Thoracic aorta (tissue), 2 donors: ENCODE data around the gene METAP1D. TPM values are rescaled to one million over a fixed set of nuclear protein-coding genes. Genes with fewer than 3 reads are reported as not detected.

ENCODE experiments used
- ATAC-seq: fragments of 150-250 bp; one replicate; pipeline ENCODE4 v1.8.0; 2017; ENCODE audit warnings: low read depth; ENCODE audit not compliant: insufficient number of reproducible peaks, low FRiP score
- DNase-seq: peaks from one replicate; pipeline ENCODE4 v3.0.0-alpha.2; 2020; ENCODE audit warnings: low spot score
- H3K27ac ChIP-seq, 2 donors: fragments of 200-600 bp; sonication (generic); 1 replicate in 1 of 2; 2 replicates in 1 of 2; pipeline ENCODE4 v1.5.1; 2016; ENCODE audit warnings: mild to moderate bottlenecking in 2 of 2, moderate library complexity in 2 of 2
- H3K27me3 ChIP-seq: fragments of 200-600 bp; sonication (generic); replicated peaks from 2 replicates; pipeline ENCODE4 v1.6.0; 2016; ENCODE audit warnings: mild to moderate bottlenecking; ENCODE audit not compliant: insufficient read depth
- H3K36me3 ChIP-seq: fragments of 200-600 bp; sonication (generic); one replicate; pipeline ENCODE4 v1.5.1; 2016
- H3K4me1 ChIP-seq, 2 donors: fragments of 200-600 bp; sonication (generic); 1 replicate in 1 of 2; 2 replicates in 1 of 2; pipeline versions ENCODE4 v1.5.1 to v1.6.0; 2016; ENCODE audit warnings: low read depth in 2 of 2, mild to moderate bottlenecking in 1 of 2; ENCODE audit not compliant: control insufficient read depth in 1 of 2
- H3K4me3 ChIP-seq: fragments of 200-600 bp; sonication (generic); 2 replicates; pipeline ENCODE4 v1.5.1; 2016; ENCODE audit warnings: mild to moderate bottlenecking
- H3K9me3 ChIP-seq: fragments of 200-600 bp; sonication (generic); 2 replicates; pipeline ENCODE4 v1.5.1; 2016
- total RNA-seq, 2 donors: library from RNA; depleted of rRNA; stranded (reverse); fragments of >200 nt; gene quantifications; one replicate each; pipeline versions ENCODE4 v1.1.0 to v1.2.3, GENCODE V29; 2016
- TF ChIP-seq, protein P1 (sequence below): fragments of 200-600 bp; sonication (generic); IDR thresholded peaks from one replicate; pipeline ENCODE4 v1.5.1; 2019; ENCODE audit warnings: antibody characterized with exemption

METAP1D gene
- total RNA-seq, 2 donors from 2014 or later = 3.2 to 10.8 TPM

DNA sequence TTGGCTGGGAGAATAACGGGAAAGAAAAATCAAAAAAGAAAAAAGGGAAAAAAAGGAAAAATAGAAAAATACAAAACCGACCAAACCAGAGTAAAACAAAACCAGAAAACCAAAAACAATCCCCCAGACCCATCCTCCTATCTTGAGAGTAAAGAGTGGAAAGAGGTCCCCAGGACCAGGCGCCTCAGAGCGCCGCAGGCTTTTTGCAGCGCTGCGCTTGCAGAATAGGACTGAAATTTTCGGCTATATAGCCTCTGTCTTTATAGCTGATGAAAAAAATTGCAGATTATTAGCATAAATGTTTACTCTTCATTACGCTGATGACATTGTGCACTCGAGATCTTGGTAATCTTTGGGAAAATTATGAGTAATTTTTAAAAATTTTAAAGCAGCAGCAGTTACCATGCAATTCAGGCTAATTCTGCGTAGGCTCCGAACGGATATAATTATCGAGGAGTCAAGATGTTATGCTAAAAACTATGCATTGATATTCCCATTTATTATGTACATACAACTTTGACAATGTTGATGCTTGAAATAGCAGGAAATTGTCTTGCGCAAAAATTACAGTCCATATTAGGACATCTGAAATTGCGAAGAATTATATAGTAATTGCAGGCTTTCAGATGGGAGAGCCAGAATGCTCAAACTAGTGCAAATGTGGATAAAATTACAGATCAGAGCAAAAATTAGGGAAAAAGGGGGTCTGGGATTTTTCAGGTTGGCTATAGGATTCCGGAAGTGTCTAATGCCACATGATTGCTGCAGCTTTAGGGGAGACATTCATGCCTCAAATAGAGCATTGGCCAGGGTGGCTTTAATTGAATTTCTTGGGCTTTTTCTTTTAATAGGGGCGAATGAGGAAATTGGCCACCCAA is 93.9 kb downstream of the METAP1D start:
- H3K4me1 ChIP-seq = peaks cover 22 to 37% of the 10 kb centered on the region in 2 donors
- H3K36me3 ChIP-seq = no peaks in the 10 kb centered on the region
- DNase-seq (no peak), ATAC-seq (no peak)
- H3K4me3 ChIP-seq = peak overlapping the region; percentile 74
- H3K27ac ChIP-seq = no peak overlapping the region
- H3K9me3 ChIP-seq = no peaks in the 10 kb centered on the region
- TF ChIP-seq, protein P1, sequence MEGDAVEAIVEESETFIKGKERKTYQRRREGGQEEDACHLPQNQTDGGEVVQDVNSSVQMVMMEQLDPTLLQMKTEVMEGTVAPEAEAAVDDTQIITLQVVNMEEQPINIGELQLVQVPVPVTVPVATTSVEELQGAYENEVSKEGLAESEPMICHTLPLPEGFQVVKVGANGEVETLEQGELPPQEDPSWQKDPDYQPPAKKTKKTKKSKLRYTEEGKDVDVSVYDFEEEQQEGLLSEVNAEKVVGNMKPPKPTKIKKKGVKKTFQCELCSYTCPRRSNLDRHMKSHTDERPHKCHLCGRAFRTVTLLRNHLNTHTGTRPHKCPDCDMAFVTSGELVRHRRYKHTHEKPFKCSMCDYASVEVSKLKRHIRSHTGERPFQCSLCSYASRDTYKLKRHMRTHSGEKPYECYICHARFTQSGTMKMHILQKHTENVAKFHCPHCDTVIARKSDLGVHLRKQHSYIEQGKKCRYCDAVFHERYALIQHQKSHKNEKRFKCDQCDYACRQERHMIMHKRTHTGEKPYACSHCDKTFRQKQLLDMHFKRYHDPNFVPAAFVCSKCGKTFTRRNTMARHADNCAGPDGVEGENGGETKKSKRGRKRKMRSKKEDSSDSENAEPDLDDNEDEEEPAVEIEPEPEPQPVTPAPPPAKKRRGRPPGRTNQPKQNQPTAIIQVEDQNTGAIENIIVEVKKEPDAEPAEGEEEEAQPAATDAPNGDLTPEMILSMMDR = no peak
- peaks cover 70% of the 10 kb centered on the region for H3K27me3 ChIP-seq

GRCh38 chr2:172094294-172095145 is 94.8 kb downstream of the METAP1D start:
- Histone ChIP-seq H3K36me3 (no peaks in the 10 kb centered on the region), H3K27ac (peak overlapping the region in 1 of 2 donors; percentile 15), H3K4me1 (peaks cover 26 to 46% of the 10 kb centered on the region in 2 donors), H3K27me3 (peaks cover 71% of the 10 kb centered on the region), H3K4me3 (peak overlapping the region; percentile 74), H3K9me3 (no peaks in the 10 kb centered on the region)
- DNase-seq = no peak
- TF ChIP-seq, protein P1 = no peak
- no peak for ATAC-seq

- Histone ChIP-seq H3K36me3 (no peaks in the 10 kb centered on the region), H3K4me3 (peak overlapping the region; percentile 74), H3K27ac (peak overlapping the region in 1 of 2 donors; percentile 15), H3K9me3 (no peaks in the 10 kb centered on the region), H3K27me3 (peaks cover 71% of the 10 kb centered on the region), H3K4me1 (peaks cover 32 to 54% of the 10 kb centered on the region in 2 donors)
- DNase-seq (no peak), ATAC-seq (no peak)
- TF ChIP-seq, protein P1 = no peak
Measured at GRCh38 chr2:172095146-172095904, 95.6 kb downstream of the METAP1D start.

GRCh38 chr2:172095905-172096625 is 96.3 kb downstream of the METAP1D start:
- Histone ChIP-seq H3K4me1 (peaks cover 36 to 61% of the 10 kb centered on the region in 2 donors), H3K27ac (no peak overlapping the region), H3K27me3 (peaks cover 71% of the 10 kb centered on the region), H3K36me3 (no peaks in the 10 kb centered on the region), H3K9me3 (no peaks in the 10 kb centered on the region), H3K4me3 (peak overlapping the region; percentile 74)
- TF ChIP-seq, protein P1 = no peak
- ATAC-seq = no peak
- no peak for DNase-seq
